ENCODE measurements around the gene DNLZ.

The DNLZ gene

GRCh38 chr9:136341769-136342168 is 21.8 kb downstream of the DNLZ start:
- no peak for DNase-seq

GRCh38 chr9:136341042-136341655 is 22.4 kb downstream of the DNLZ start:
- no peak for DNase-seq

GRCh38 chr9:136340356-136341041 is 23.0 kb downstream of the DNLZ start:
- DNase-seq, result no peak

GRCh38 chr9:136339958-136340310 is 23.6 kb downstream of the DNLZ start:
- no peak for DNase-seq

GRCh38 chr9:136339173-136339957 is 24.2 kb downstream of the DNLZ start:
- peak; percentile 52 for DNase-seq

- DNase-seq, result no peak
These were observed 25.0 kb downstream of the DNLZ start for GRCh38 chr9:136338511-136338910.

GRCh38 chr9:136337416-136338395 is 25.8 kb downstream of the DNLZ start:
- no peak for DNase-seq

- no peak for DNase-seq
These were observed 26.7 kb downstream of the DNLZ start for GRCh38 chr9:136336881-136337280.

GRCh38 chr9:136336156-136336870 is 27.2 kb downstream of the DNLZ start:
- DNase-seq, result no peak

- no peak for DNase-seq
These were observed 28.0 kb downstream of the DNLZ start for GRCh38 chr9:136335296-136336155.

- no peak for DNase-seq
These were observed 29.0 kb downstream of the DNLZ start for GRCh38 chr9:136334541-136334940.

GRCh38 chr9:136333486-136333885 is 30.1 kb downstream of the DNLZ start:
- no peak for DNase-seq

- no peak for DNase-seq
These were observed 30.5 kb downstream of the DNLZ start for GRCh38 chr9:136333045-136333444.

- no peak for DNase-seq
These were observed 31.0 kb downstream of the DNLZ start for GRCh38 chr9:136332482-136332983.

- no peak for DNase-seq
These were observed 31.7 kb downstream of the DNLZ start for GRCh38 chr9:136331556-136332481.

GRCh38 chr9:136331030-136331429 is 32.5 kb downstream of the DNLZ start:
- DNase-seq, result no peak

GRCh38 chr9:136330406-136330990 is 33.0 kb downstream of the DNLZ start:
- DNase-seq, result no peak

GRCh38 chr9:136329636-136330405 is 33.7 kb downstream of the DNLZ start:
- DNase-seq, result no peak

Data from CD4-positive, alpha-beta T cell treated with Interleukin-6 for 4 hours (primary cell).